ENCODE data around the gene EVA1C.

DNA sequence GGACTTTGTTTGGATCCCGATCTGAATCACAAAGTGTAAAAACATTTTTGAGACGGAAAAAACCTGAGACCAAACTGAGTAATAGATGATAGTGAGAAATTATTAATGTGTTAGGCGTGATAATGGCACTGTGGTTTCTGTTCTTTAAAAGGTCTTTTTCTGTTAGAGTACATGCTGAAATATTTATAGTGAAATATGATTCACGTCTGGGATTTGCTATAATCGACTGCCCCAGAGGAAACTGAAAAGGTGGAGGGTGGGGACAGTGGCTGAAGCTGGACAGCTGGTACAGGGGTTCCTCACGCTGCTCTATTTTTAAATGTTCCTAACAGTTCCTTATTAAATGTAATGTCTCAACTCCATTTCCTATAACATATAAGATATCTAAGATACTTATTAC, 30.9 kb upstream of the EVA1C start:
- TF ChIP-seq POLR2AphosphoS5 (IDR thresholded peaks at IDR 0.05; ENCODE audit: borderline replicate concordance, low read depth, low read length), result no peak
- TF ChIP-seq EZH2 (IDR thresholded peaks at IDR 0.05), result no peak

Data from SK-N-MC (cell line).